Measurements from ENCODE around the gene PKP4.

PKP4 gene

DNA sequence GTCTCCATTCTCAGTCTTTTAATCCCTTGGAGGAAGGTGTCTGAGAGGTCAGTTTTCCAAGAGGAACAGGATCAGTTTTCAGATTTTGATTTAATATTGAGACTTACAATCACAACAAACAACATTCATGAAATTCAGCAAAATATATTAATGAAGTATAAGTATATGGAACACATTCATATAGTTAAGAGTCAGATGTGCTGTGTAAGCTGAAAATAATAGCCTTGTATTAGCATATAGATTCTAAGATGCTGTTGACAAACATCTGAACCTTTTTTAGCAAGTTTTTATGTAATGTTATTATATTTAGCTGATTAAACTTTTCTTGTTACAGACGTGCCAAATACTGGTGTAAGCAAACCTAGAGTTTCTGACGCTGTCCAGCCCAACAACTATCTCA lies 163.9 kb downstream of the PKP4 start:
- Histone ChIP-seq H3F3A (ENCODE audit: insufficient read depth, low read length) (no peaks in the 10 kb centered on the region), H3K36me3 (ENCODE audit: insufficient read depth, low read length) (peaks cover 3% of the 10 kb centered on the region; the same call in 1 of the 2 replicates), H2AFZ (ENCODE audit: low read length) (no peak overlapping the region), H3K9me3 (ENCODE audit: low read length) (no peaks in the 10 kb centered on the region), H3K27ac (ENCODE audit: low read depth, low read length, poor library complexity, severe bottlenecking) (no peak overlapping the region), H3K4me3 (ENCODE audit: low read depth, low read length, poor library complexity, severe bottlenecking) (no peak overlapping the region), H4K20me1 (ENCODE audit: insufficient read depth, low read length) (no peaks in the 10 kb centered on the region), H3K4me1 (ENCODE audit: insufficient read depth, low read length, severe bottlenecking) (no peaks in the 10 kb centered on the region), H3K9me2 (ENCODE audit: low read depth, low read length) (no peaks in the 10 kb centered on the region), H3K4me2 (ENCODE audit: low read length) (no peak overlapping the region), H3K9ac (ENCODE audit: low read length) (no peak overlapping the region), H3K79me2 (ENCODE audit: insufficient read depth, low read length) (no peaks in the 10 kb centered on the region), H3K27me3 (ENCODE audit: insufficient read depth, low read length) (no peaks in the 10 kb centered on the region)
- TF ChIP-seq, protein P1, sequence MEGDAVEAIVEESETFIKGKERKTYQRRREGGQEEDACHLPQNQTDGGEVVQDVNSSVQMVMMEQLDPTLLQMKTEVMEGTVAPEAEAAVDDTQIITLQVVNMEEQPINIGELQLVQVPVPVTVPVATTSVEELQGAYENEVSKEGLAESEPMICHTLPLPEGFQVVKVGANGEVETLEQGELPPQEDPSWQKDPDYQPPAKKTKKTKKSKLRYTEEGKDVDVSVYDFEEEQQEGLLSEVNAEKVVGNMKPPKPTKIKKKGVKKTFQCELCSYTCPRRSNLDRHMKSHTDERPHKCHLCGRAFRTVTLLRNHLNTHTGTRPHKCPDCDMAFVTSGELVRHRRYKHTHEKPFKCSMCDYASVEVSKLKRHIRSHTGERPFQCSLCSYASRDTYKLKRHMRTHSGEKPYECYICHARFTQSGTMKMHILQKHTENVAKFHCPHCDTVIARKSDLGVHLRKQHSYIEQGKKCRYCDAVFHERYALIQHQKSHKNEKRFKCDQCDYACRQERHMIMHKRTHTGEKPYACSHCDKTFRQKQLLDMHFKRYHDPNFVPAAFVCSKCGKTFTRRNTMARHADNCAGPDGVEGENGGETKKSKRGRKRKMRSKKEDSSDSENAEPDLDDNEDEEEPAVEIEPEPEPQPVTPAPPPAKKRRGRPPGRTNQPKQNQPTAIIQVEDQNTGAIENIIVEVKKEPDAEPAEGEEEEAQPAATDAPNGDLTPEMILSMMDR (IDR thresholded peaks at IDR 0.05; ENCODE audit: low read length): no peak
- TF ChIP-seq EZH2 (IDR thresholded peaks at IDR 0.05; ENCODE audit: borderline replicate concordance, low read length): no peak

DNA sequence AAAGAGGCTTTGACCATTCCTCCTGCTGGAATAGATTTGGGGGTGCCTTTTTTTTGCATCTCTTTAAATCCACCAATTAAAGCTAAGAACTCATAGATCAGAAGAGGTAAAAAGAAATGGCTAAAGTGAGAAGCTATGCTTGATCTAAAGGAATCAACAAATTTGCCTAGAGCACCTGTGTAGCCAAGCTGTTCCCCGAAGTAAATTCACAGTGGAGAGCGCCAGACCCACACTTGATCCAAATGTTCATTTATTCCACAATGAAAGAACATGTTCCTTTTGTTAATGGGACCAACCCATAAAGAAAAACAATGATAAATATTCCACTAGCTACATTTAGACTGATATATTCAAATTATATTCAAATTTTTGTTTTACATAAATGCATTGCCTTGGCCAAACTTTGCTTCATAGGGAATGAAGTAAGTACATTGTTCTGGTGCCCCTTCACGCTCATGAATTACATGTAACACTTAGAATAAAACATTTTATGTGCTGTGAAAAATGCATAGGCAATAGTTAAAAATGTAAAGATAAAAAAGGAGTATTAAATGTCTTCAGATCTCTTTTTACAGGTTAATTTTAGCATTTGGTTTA lies 167.4 kb downstream of the PKP4 start:
- H3F3A ChIP-seq (ENCODE audit: insufficient read depth, low read length): no peaks in the 10 kb centered on the region
- no peaks in the 10 kb centered on the region for H4K20me1 ChIP-seq (ENCODE audit: insufficient read depth, low read length)
- no peak overlapping the region for H3K27ac ChIP-seq (ENCODE audit: low read depth, low read length, poor library complexity, severe bottlenecking)
- H3K4me1 ChIP-seq (ENCODE audit: insufficient read depth, low read length, severe bottlenecking): no peaks in the 10 kb centered on the region
- no peaks in the 10 kb centered on the region for H3K9me2 ChIP-seq (ENCODE audit: low read depth, low read length)
- no peaks in the 10 kb centered on the region for H3K27me3 ChIP-seq (ENCODE audit: insufficient read depth, low read length)
- no peak overlapping the region for H3K9ac ChIP-seq (ENCODE audit: low read length)
- no peak overlapping the region for H2AFZ ChIP-seq (ENCODE audit: low read length)
- H3K79me2 ChIP-seq (ENCODE audit: insufficient read depth, low read length): no peaks in the 10 kb centered on the region
- H3K9me3 ChIP-seq (ENCODE audit: low read length): no peaks in the 10 kb centered on the region
- H3K36me3 ChIP-seq (ENCODE audit: insufficient read depth, low read length): peaks cover 3% of the 10 kb centered on the region; the same call in 1 of the 2 replicates
- no peak overlapping the region for H3K4me3 ChIP-seq (ENCODE audit: low read depth, low read length, poor library complexity, severe bottlenecking)
- no peak overlapping the region for H3K4me2 ChIP-seq (ENCODE audit: low read length)
- TF ChIP-seq EZH2 (IDR thresholded peaks at IDR 0.05; ENCODE audit: borderline replicate concordance, low read length): no peak
- TF ChIP-seq, protein P1 (IDR thresholded peaks at IDR 0.05; ENCODE audit: low read length): no peak

DNA sequence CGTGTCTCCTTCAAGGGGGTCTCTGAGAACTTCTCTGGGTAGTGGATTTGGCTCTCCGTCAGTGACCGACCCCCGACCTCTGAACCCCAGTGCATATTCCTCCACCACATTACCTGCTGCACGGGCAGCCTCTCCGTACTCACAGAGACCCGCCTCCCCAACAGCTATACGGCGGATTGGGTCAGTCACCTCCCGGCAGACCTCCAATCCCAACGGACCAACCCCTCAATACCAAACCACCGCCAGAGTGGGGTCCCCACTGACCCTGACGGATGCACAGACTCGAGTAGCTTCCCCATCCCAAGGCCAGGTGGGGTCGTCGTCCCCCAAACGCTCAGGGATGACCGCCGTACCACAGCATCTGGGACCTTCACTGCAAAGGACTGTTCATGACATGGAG lies 168.2 kb downstream of the PKP4 start:
- Histone ChIP-seq H3K79me2 (ENCODE audit: insufficient read depth, low read length) (no peaks in the 10 kb centered on the region), H3K9me3 (ENCODE audit: low read length) (no peaks in the 10 kb centered on the region), H3K9me2 (ENCODE audit: low read depth, low read length) (no peaks in the 10 kb centered on the region), H3K4me1 (ENCODE audit: insufficient read depth, low read length, severe bottlenecking) (no peaks in the 10 kb centered on the region), H3K27ac (ENCODE audit: low read depth, low read length, poor library complexity, severe bottlenecking) (no peak overlapping the region), H2AFZ (ENCODE audit: low read length) (no peak overlapping the region), H3K27me3 (ENCODE audit: insufficient read depth, low read length) (no peaks in the 10 kb centered on the region), H3K36me3 (ENCODE audit: insufficient read depth, low read length) (peaks cover 3% of the 10 kb centered on the region; the same call in 1 of the 2 replicates), H3F3A (ENCODE audit: insufficient read depth, low read length) (no peaks in the 10 kb centered on the region), H3K4me3 (ENCODE audit: low read depth, low read length, poor library complexity, severe bottlenecking) (no peak overlapping the region), H3K4me2 (ENCODE audit: low read length) (no peak overlapping the region), H3K9ac (ENCODE audit: low read length) (no peak overlapping the region), H4K20me1 (ENCODE audit: insufficient read depth, low read length) (no peaks in the 10 kb centered on the region)
- no peak for TF ChIP-seq EZH2 (IDR thresholded peaks at IDR 0.05; ENCODE audit: borderline replicate concordance, low read length)
- TF ChIP-seq, protein P1 (IDR thresholded peaks at IDR 0.05; ENCODE audit: low read length): no peak
